ENCODE data around the gene ADK. TPM values are rescaled to one million over a fixed set of nuclear protein-coding genes. Genes with fewer than 3 reads are reported as not detected.

ADK gene
- total and polyA plus RNA-seq, 2 of the 13 experiments (the other 11 are each of a cell fraction or from before 2014, with no cell fraction given), result 48.6 to 79.1 TPM

GRCh38 chr10:74176380-74177139 lies 25.5 kb downstream of the ADK start (continued):
- TF ChIP-seq HOMEZ (CRISPR knock-in tag; IDR thresholded peaks at IDR 0.05; ENCODE audit: low read depth) (peak; percentile 73), THRA (CRISPR knock-in tag; IDR thresholded peaks at IDR 0.05; ENCODE audit: borderline replicate concordance) (peak; percentile 79), SMAD1 (CRISPR knock-in tag; IDR thresholded peaks at IDR 0.05; ENCODE audit: borderline replicate concordance, low read depth) (no peak), ZNF138 (CRISPR knock-in tag; IDR thresholded peaks at IDR 0.05; ENCODE audit: low read depth) (peak; percentile 78; the same call in 1 of the 2 replicates), ZNF10 (CRISPR knock-in tag; IDR thresholded peaks at IDR 0.05; ENCODE audit: borderline replicate concordance, low read depth) (no peak), HNRNPK (IDR thresholded peaks at IDR 0.05; ENCODE audit: low read depth, low read length, poor library complexity, severe bottlenecking) (no peak), TEAD3 (CRISPR knock-in tag; optimal IDR thresholded peaks at IDR 0.05; ENCODE audit: borderline replicate concordance) (peak; percentile 53), EHMT2 (IDR thresholded peaks at IDR 0.05; ENCODE audit: borderline replicate concordance, low read depth, low read length) (no peak), MXD1 (CRISPR knock-in tag; IDR thresholded peaks at IDR 0.05) (peak; percentile 91), POLR2AphosphoS5 (IDR thresholded peaks at IDR 0.05; ENCODE audit: low read depth, low read length) (peak; percentile 61), TBX3 (IDR thresholded peaks at IDR 0.05; ENCODE audit: borderline replicate concordance) (peak; percentile 62; the same call in 1 of the 2 replicates), SIN3B (IDR thresholded peaks at IDR 0.05; ENCODE audit: low read length) (no peak)
- TF ChIP-seq, protein P1, sequence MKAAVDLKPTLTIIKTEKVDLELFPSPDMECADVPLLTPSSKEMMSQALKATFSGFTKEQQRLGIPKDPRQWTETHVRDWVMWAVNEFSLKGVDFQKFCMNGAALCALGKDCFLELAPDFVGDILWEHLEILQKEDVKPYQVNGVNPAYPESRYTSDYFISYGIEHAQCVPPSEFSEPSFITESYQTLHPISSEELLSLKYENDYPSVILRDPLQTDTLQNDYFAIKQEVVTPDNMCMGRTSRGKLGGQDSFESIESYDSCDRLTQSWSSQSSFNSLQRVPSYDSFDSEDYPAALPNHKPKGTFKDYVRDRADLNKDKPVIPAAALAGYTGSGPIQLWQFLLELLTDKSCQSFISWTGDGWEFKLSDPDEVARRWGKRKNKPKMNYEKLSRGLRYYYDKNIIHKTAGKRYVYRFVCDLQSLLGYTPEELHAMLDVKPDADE (CRISPR knock-in tag; IDR thresholded peaks at IDR 0.05), result 0 out of 2 replicates have a peak, but pooled peaks have one; percentile 23
- TF ChIP-seq, protein P2, sequence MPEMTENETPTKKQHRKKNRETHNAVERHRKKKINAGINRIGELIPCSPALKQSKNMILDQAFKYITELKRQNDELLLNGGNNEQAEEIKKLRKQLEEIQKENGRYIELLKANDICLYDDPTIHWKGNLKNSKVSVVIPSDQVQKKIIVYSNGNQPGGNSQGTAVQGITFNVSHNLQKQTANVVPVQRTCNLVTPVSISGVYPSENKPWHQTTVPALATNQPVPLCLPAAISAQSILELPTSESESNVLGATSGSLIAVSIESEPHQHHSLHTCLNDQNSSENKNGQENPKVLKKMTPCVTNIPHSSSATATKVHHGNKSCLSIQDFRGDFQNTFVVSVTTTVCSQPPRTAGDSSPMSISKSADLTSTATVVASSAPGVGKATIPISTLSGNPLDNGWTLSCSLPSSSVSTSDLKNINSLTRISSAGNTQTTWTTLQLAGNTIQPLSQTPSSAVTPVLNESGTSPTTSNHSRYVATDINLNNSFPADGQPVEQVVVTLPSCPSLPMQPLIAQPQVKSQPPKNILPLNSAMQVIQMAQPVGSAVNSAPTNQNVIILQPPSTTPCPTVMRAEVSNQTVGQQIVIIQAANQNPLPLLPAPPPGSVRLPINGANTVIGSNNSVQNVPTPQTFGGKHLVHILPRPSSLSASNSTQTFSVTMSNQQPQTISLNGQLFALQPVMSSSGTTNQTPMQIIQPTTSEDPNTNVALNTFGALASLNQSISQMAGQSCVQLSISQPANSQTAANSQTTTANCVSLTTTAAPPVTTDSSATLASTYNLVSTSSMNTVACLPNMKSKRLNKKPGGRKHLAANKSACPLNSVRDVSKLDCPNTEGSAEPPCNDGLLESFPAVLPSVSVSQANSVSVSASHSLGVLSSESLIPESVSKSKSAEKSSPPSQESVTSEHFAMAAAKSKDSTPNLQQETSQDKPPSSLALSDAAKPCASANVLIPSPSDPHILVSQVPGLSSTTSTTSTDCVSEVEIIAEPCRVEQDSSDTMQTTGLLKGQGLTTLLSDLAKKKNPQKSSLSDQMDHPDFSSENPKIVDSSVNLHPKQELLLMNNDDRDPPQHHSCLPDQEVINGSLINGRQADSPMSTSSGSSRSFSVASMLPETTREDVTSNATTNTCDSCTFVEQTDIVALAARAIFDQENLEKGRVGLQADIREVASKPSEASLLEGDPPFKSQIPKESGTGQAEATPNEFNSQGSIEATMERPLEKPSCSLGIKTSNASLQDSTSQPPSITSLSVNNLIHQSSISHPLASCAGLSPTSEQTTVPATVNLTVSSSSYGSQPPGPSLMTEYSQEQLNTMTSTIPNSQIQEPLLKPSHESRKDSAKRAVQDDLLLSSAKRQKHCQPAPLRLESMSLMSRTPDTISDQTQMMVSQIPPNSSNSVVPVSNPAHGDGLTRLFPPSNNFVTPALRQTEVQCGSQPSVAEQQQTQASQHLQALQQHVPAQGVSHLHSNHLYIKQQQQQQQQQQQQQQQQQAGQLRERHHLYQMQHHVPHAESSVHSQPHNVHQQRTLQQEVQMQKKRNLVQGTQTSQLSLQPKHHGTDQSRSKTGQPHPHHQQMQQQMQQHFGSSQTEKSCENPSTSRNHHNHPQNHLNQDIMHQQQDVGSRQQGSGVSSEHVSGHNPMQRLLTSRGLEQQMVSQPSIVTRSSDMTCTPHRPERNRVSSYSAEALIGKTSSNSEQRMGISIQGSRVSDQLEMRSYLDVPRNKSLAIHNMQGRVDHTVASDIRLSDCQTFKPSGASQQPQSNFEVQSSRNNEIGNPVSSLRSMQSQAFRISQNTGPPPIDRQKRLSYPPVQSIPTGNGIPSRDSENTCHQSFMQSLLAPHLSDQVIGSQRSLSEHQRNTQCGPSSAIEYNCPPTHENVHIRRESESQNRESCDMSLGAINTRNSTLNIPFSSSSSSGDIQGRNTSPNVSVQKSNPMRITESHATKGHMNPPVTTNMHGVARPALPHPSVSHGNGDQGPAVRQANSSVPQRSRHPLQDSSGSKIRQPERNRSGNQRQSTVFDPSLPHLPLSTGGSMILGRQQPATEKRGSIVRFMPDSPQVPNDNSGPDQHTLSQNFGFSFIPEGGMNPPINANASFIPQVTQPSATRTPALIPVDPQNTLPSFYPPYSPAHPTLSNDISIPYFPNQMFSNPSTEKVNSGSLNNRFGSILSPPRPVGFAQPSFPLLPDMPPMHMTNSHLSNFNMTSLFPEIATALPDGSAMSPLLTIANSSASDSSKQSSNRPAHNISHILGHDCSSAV (CRISPR knock-in tag; IDR thresholded peaks at IDR 0.05; ENCODE audit: borderline replicate concordance), result no peak
